Hepatocyte (in vitro differentiated cells): Measurements from ENCODE around the gene ZC3H11A. TPM values are rescaled to one million over a fixed set of nuclear protein-coding genes. Genes with fewer than 3 reads are reported as not detected.
"Not testable (repeated sequence)": the region's sequence is repeated elsewhere in the genome, so short reads cannot be mapped to it uniquely, and the experiment has no call there.

Experiments used
- DNase-seq: peaks from one replicate; pipeline ENCODE4 v3.0.0-alpha.2; 2016; ENCODE audit warnings: low spot score
- H2AFZ ChIP-seq: fragments of 200-600 bp; sonication (generic); 2 replicates; pipeline ENCODE4 v1.6.0; 2016; ENCODE audit warnings: antibody characterized with exemption, mild to moderate bottlenecking
- H3K27ac ChIP-seq: fragments of 200-600 bp; sonication (generic); 2 replicates; pipeline ENCODE4 v1.5.1; 2016; ENCODE audit warnings: mild to moderate bottlenecking
- H3K27me3 ChIP-seq: fragments of 200-600 bp; sonication (generic); 2 replicates; pipeline ENCODE4 v1.6.1; 2016
- H3K36me3 ChIP-seq: fragments of 200-600 bp; sonication (generic); replicated peaks from 2 replicates; pipeline ENCODE4 v1.5.1; 2016; ENCODE audit warnings: low read depth; ENCODE audit not compliant: insufficient read depth
- H3K4me1 ChIP-seq: fragments of 200-600 bp; sonication (generic); 2 replicates; pipeline ENCODE4 v1.5.1; 2016; ENCODE audit warnings: mild to moderate bottlenecking, moderate library complexity; ENCODE audit not compliant: insufficient read depth
- H3K4me2 ChIP-seq: fragments of 200-600 bp; sonication (generic); 2 replicates; pipeline ENCODE4 v1.6.0; 2016
- H3K4me3 ChIP-seq: fragments of 200-600 bp; sonication (generic); 2 replicates; pipeline ENCODE4 v1.5.1; 2016; ENCODE audit warnings: mild to moderate bottlenecking
- H3K79me2 ChIP-seq: fragments of 200-600 bp; sonication (generic); 2 replicates; pipeline ENCODE4 v1.6.0; 2017; ENCODE audit warnings: mild to moderate bottlenecking
- H3K9me2 ChIP-seq: fragments of 200-600 bp; sonication (generic); replicated peaks from 2 replicates; pipeline ENCODE4 v1.6.0; 2017; ENCODE audit warnings: mild to moderate bottlenecking; ENCODE audit not compliant: insufficient read depth
- H3K9me3 ChIP-seq: fragments of 200-600 bp; sonication (generic); 2 replicates; pipeline ENCODE4 v1.5.1; 2016; ENCODE audit warnings: low read depth, mild to moderate bottlenecking
- H4K20me1 ChIP-seq: fragments of 200-600 bp; sonication (generic); 2 replicates; pipeline ENCODE4 v1.6.0; 2016; ENCODE audit warnings: mild to moderate bottlenecking; ENCODE audit not compliant: insufficient read depth, poor library complexity, severe bottlenecking
- CTCF ChIP-seq: fragments of 200-600 bp; sonication (generic); IDR thresholded peaks from 2 replicates; pipeline ENCODE4 v1.5.1; 2016; ENCODE audit warnings: antibody characterized with exemption, mild to moderate bottlenecking; ENCODE audit not compliant: poor library complexity
- EZH2 ChIP-seq: fragments of 200-600 bp; sonication (generic); IDR thresholded peaks from 2 replicates; pipeline ENCODE4 v1.6.1; 2016; ENCODE audit warnings: antibody characterized with exemption, mild to moderate bottlenecking, borderline replicate concordance
- EZH2phosphoT487 ChIP-seq: fragments of 200-600 bp; sonication (generic); IDR thresholded peaks from one replicate; pipeline ENCODE4 v1.6.1; 2018; ENCODE audit warnings: antibody characterized with exemption, mild to moderate bottlenecking, low read depth, moderate library complexity; ENCODE audit not compliant: unreplicated experiment, severe bottlenecking
- WGBS: methylation state at CpG from one replicate; pipeline ENCODE4 v1.1.6; 2016; ENCODE audit warnings: low lambda C conversion rate; ENCODE audit errors: missing lambda C conversion rate; 5-methylcytosine and 5-hydroxymethylcytosine counted together
- polyA plus RNA-seq: library from polyadenylated mRNA; unstranded; fragments of >200 nt; fragmentation: Nextera tagmentation; extraction: Ambion mirVana; gene quantifications from 2 replicates; pipeline ENCODE4 v1.2.1, GENCODE V29; 2016
- total RNA-seq: library from RNA; depleted of rRNA; stranded (reverse); fragments of >200 nt; gene quantifications from 2 replicates; pipeline ENCODE4 v1.2.3, GENCODE V29; 2014

Gene ZC3H11A
- total and polyA plus RNA-seq, 2 experiments from 2014 or later: 34.9 to 120 TPM

GRCh38 chr1:203754455-203754864 is 41.0 kb upstream of the ZC3H11A start:
- H3K27me3 ChIP-seq: no peaks in the 10 kb centered on the region
- H3K27ac ChIP-seq: no peak overlapping the region
- H2AFZ ChIP-seq: no peak overlapping the region
- H3K9me2 ChIP-seq: no peaks in the 10 kb centered on the region
- TF ChIP-seq CTCF (no peak), EZH2 (no peak), EZH2phosphoT487 (no peak)
- H3K9me3 ChIP-seq: no peaks in the 10 kb centered on the region
- no peaks in the 10 kb centered on the region for H3K36me3 ChIP-seq
- H3K4me2 ChIP-seq: no peak overlapping the region
- DNase-seq: no peak
- H3K79me2 ChIP-seq: no peaks in the 10 kb centered on the region
- WGBS: 73% methylated on average over 4 of the region's 4 CpGs
- no peaks in the 10 kb centered on the region for H3K4me1 ChIP-seq
- H4K20me1 ChIP-seq: no peaks in the 10 kb centered on the region
- H3K4me3 ChIP-seq: no peak overlapping the region

- Histone ChIP-seq H3K36me3 (no peaks in the 10 kb centered on the region), H4K20me1 (no peaks in the 10 kb centered on the region), H3K4me3 (no peak overlapping the region), H2AFZ (no peak overlapping the region), H3K4me1 (no peaks in the 10 kb centered on the region), H3K27me3 (no peaks in the 10 kb centered on the region), H3K79me2 (no peaks in the 10 kb centered on the region), H3K9me3 (no peaks in the 10 kb centered on the region), H3K4me2 (no peak overlapping the region), H3K9me2 (no peaks in the 10 kb centered on the region), H3K27ac (no peak overlapping the region)
- TF ChIP-seq EZH2phosphoT487: no peak
- no peak for TF ChIP-seq CTCF
- no peak for TF ChIP-seq EZH2
- WGBS: 89% methylated on average over 4 of the region's 4 CpGs
- DNase-seq: no peak
Observed at GRCh38 chr1:203756036-203756435, 39.4 kb upstream of the ZC3H11A start.

GRCh38 chr1:203758749-203759148 is 36.7 kb upstream of the ZC3H11A start:
- H3K9me2 ChIP-seq, H3K4me2 ChIP-seq, H3K4me1 ChIP-seq, H2AFZ ChIP-seq, H3K79me2 ChIP-seq, H3K36me3 ChIP-seq, H3K27ac ChIP-seq, H4K20me1 ChIP-seq, H3K9me3 ChIP-seq, H3K4me3 ChIP-seq, H3K27me3 ChIP-seq, DNase-seq: not testable (repeated sequence)
- 32% methylated on average over 2 of the region's 2 CpGs for WGBS

GRCh38 chr1:203760506-203760905 is 34.9 kb upstream of the ZC3H11A start:
- Histone ChIP-seq H4K20me1 (no peaks in the 10 kb centered on the region), H3K27ac (no peak overlapping the region), H2AFZ (no peak overlapping the region), H3K4me2 (no peak overlapping the region), H3K36me3 (no peaks in the 10 kb centered on the region), H3K9me3 (no peaks in the 10 kb centered on the region), H3K9me2 (no peaks in the 10 kb centered on the region), H3K4me1 (no peaks in the 10 kb centered on the region), H3K4me3 (no peak overlapping the region), H3K79me2 (no peaks in the 10 kb centered on the region), H3K27me3 (no peaks in the 10 kb centered on the region)
- TF ChIP-seq EZH2phosphoT487: no peak
- TF ChIP-seq EZH2: no peak
- TF ChIP-seq CTCF: no peak
- no peak for DNase-seq
- WGBS: 94% methylated on average over 3 of the region's 3 CpGs

GRCh38 chr1:203761958-203762357 is 33.5 kb upstream of the ZC3H11A start:
- not testable (repeated sequence) for H3K79me2 ChIP-seq, H3K4me1 ChIP-seq, H3K9me3 ChIP-seq, H3K9me2 ChIP-seq, H2AFZ ChIP-seq, H3K36me3 ChIP-seq, DNase-seq, H3K27me3 ChIP-seq, H3K4me3 ChIP-seq, H3K4me2 ChIP-seq, H3K27ac ChIP-seq, H4K20me1 ChIP-seq
- 74% methylated on average over 7 of the region's 7 CpGs for WGBS
